Keratinocyte (primary cell): Measurements from ENCODE around the gene APBB1IP. TPM values are rescaled to one million over a fixed set of nuclear protein-coding genes. Genes with fewer than 3 reads are reported as not detected.

Experiments used
- DNase-seq: peaks from one replicate; pipeline ENCODE4 v3.0.0-alpha.2; 2011; ENCODE audit warnings: low read depth, missing footprints, low spot score
- FAIRE-seq: peaks from 2 replicates; lab custom pipeline; 2011; peaks lifted over from hg19 to GRCh38; lab: Jason Lieb, UNC
- H2AFZ ChIP-seq: 2 replicates; pipeline ENCODE4 v1.6.0; 2012; ENCODE audit warnings: low read length, control low read depth, inconsistent platforms; ENCODE audit not compliant: control insufficient read depth
- H3K27ac ChIP-seq: 2 replicates; pipeline ENCODE4 v1.5.1; 2011; ENCODE audit warnings: low read length; ENCODE audit not compliant: control insufficient read depth, insufficient read depth
- H3K27me3 ChIP-seq: 3 replicates; pipeline ENCODE4 v1.6.0; 2011; ENCODE audit warnings: low read length; ENCODE audit not compliant: control insufficient read depth, insufficient read depth; ENCODE audit errors: extremely low read depth
- H3K36me3 ChIP-seq, 2 experiments: 2 replicates in 1 of 2; 3 replicates in 1 of 2; pipeline ENCODE4 v1.5.1; 2011; ENCODE audit warnings: low read length in 2 of 2, mild to moderate bottlenecking in 1 of 2; ENCODE audit not compliant: control insufficient read depth in 2 of 2, insufficient read depth in 2 of 2; ENCODE audit errors: extremely low read depth in 1 of 2
- H3K4me1 ChIP-seq: 3 replicates; pipeline ENCODE4 v1.5.1; 2011; ENCODE audit warnings: low read length; ENCODE audit not compliant: control insufficient read depth, insufficient read depth; ENCODE audit errors: extremely low read depth
- H3K4me2 ChIP-seq: 3 replicates; pipeline ENCODE4 v1.6.0; 2011; ENCODE audit warnings: low read depth, low read length; ENCODE audit not compliant: control insufficient read depth, insufficient read depth; ENCODE audit errors: extremely low read depth
- H3K4me3 ChIP-seq, 3 experiments: fragments of 200-600 bp in 1 of 3; sonication (generic) in 1 of 3; 2 replicates in 2 of 3; 3 replicates in 1 of 3; pipeline ENCODE4 v1.5.1; 2011 to 2016; ENCODE audit warnings: low read length in 3 of 3, mild to moderate bottlenecking in 3 of 3, control low read depth in 2 of 3, inconsistent platforms in 1 of 3, low read depth in 1 of 3, mixed read lengths in 1 of 3, mixed run types in 1 of 3, moderate library complexity in 1 of 3; ENCODE audit not compliant: control insufficient read depth in 2 of 3, insufficient read depth in 2 of 3; ENCODE audit errors: extremely low read depth in 1 of 3
- H3K79me2 ChIP-seq: 2 replicates; pipeline ENCODE4 v1.6.0; 2012; ENCODE audit warnings: low read length; ENCODE audit not compliant: control insufficient read depth, insufficient read depth
- H3K9ac ChIP-seq: 3 replicates; pipeline ENCODE4 v1.6.0; 2011; ENCODE audit warnings: low read length; ENCODE audit not compliant: control insufficient read depth, insufficient read depth; ENCODE audit errors: extremely low read depth
- H3K9me1 ChIP-seq: 3 replicates; pipeline ENCODE4 v1.6.0; 2011; ENCODE audit warnings: low read length; ENCODE audit not compliant: control insufficient read depth, insufficient read depth; ENCODE audit errors: extremely low read depth
- H3K9me3 ChIP-seq: 2 replicates; pipeline ENCODE4 v1.5.1; 2012; ENCODE audit warnings: low read depth, low read length; ENCODE audit not compliant: control insufficient read depth
- H4K20me1 ChIP-seq: 3 replicates; pipeline ENCODE4 v1.6.0; 2011; ENCODE audit warnings: low read length; ENCODE audit not compliant: control insufficient read depth, insufficient read depth; ENCODE audit errors: extremely low read depth
- EZH2 ChIP-seq: IDR thresholded peaks from one replicate; pipeline ENCODE4 v1.6.1; 2012; ENCODE audit warnings: inconsistent platforms, mild to moderate bottlenecking, low read length, moderate library complexity
- dilution Hi-C: fragments of 300-500 bp; cut with MboI; formaldehyde crosslinking; loops from one replicate; pipeline ENCODE4 v1.7.0; 2020; ENCODE audit warnings: low sequenced_read_pairs; ENCODE audit not compliant: extremely low pct_ligation_motif_present
- polyA plus RNA-seq, 5 experiments: library from polyadenylated mRNA; depleted of rRNA in 3 of 5; stranded (reverse) in 3 of 5; stranded (forward) in 1 of 5; unstranded in 1 of 5; fragments of >200 nt; gene quantifications; 1 replicate in 1 of 5; 2 replicates in 3 of 5; 3 replicates in 1 of 5; pipeline versions ENCODE4 v1.2.1 to v1.2.3, GENCODE V29; 2011 to 2012; ENCODE audit warnings: missing spikeins in 2 of 5, low read depth in 1 of 5, low replicate concordance in 1 of 5
- TF ChIP-seq, protein P1 (sequence below), 3 experiments: IDR thresholded peaks in 1 of 3; conservative IDR thresholded peaks in 1 of 3; optimal IDR thresholded peaks in 1 of 3; 2 replicates in 2 of 3; 3 replicates in 1 of 3; pipeline versions ENCODE3 to v1.5.1; 2011; ENCODE audit warnings: low read length in 3 of 3, mild to moderate bottlenecking in 3 of 3, moderate library complexity in 2 of 3, control low read depth in 1 of 3, inconsistent platforms in 1 of 3; ENCODE audit not compliant: insufficient read depth in 2 of 3; ENCODE audit errors: extremely low read depth in 1 of 3

Gene APBB1IP
- polyA plus RNA-seq, 1 donor (not counting 4 experiments of a cell fraction or from before 2014, with no cell fraction given), result not detected

DNA sequence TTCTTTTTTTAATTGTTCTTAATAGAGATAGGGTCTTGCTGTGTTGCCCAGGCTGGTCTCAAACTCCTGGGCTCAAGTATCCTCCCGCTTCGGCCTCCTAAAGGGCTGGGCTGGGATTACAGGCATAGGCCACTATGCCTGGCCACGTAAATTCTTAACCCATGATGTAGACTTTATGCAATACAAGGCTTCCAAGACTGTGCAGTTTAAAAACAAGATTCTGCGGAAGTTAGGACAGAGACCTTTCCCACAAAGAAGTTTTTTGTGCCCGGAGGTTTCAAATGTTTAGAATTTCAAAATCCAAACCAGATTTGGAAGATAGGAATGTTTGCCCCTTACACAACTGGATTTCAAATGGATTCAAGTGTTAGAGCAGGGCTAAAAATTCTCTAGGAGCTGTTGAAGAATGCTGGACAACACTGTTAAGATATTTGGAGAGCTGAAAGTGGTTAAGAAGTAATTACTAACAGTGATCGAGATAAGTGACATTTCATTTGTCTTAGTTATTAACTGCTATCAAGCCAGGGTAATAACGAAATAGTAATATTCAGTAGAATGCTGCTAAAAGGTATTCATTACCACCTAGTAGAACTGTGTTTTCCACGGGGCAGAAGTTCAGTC is 7.4 kb downstream of the APBB1IP start:
- DNase-seq, result no peak
- dilution Hi-C loops, result no loop called here
- Histone ChIP-seq H3K9me3 (no peaks in the 10 kb centered on the region), H3K79me2 (no peaks in the 10 kb centered on the region), H2AFZ (no peak overlapping the region), H3K27me3 (no peaks in the 10 kb centered on the region), H3K36me3 (no peaks in the 10 kb centered on the region), H3K9me1 (no peaks in the 10 kb centered on the region), H3K4me2 (no peak overlapping the region), H4K20me1 (no peaks in the 10 kb centered on the region), H3K4me3 (no peak overlapping the region), H3K4me1 (no peaks in the 10 kb centered on the region), H3K27ac (no peak overlapping the region), H3K9ac (no peak overlapping the region)
- FAIRE-seq, result no peak
- TF ChIP-seq EZH2, result no peak

DNA sequence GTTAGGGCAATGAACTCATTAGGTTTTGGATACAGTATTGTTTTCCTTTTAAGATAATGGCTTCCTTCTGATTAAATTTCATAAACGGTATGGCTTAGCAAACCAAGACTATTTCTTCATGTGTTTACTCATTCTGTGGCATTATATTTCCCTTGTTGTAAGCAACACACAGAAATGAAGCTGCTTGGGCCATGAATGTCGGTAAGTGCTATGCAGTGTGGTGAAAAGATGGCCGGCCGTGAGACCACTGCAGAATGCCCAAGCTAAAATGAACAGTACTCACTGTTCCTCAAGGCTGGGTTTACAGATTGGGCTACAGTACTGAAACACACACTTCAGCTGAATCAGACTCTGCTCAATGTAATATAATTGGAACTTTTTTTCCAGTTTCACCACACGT is 8.1 kb downstream of the APBB1IP start:
- H3K4me3 ChIP-seq, result no peak overlapping the region
- no peaks in the 10 kb centered on the region for H4K20me1 ChIP-seq
- H3K27ac ChIP-seq, result no peak overlapping the region
- no peak overlapping the region for H3K9ac ChIP-seq
- no peaks in the 10 kb centered on the region for H3K27me3 ChIP-seq
- H3K4me2 ChIP-seq, result no peak overlapping the region
- H3K4me1 ChIP-seq, result no peaks in the 10 kb centered on the region
- H2AFZ ChIP-seq, result no peak overlapping the region
- no peaks in the 10 kb centered on the region for H3K9me1 ChIP-seq
- dilution Hi-C loops, result no loop called here
- H3K79me2 ChIP-seq, result no peaks in the 10 kb centered on the region
- no peak for TF ChIP-seq EZH2
- TF ChIP-seq, protein P1, sequence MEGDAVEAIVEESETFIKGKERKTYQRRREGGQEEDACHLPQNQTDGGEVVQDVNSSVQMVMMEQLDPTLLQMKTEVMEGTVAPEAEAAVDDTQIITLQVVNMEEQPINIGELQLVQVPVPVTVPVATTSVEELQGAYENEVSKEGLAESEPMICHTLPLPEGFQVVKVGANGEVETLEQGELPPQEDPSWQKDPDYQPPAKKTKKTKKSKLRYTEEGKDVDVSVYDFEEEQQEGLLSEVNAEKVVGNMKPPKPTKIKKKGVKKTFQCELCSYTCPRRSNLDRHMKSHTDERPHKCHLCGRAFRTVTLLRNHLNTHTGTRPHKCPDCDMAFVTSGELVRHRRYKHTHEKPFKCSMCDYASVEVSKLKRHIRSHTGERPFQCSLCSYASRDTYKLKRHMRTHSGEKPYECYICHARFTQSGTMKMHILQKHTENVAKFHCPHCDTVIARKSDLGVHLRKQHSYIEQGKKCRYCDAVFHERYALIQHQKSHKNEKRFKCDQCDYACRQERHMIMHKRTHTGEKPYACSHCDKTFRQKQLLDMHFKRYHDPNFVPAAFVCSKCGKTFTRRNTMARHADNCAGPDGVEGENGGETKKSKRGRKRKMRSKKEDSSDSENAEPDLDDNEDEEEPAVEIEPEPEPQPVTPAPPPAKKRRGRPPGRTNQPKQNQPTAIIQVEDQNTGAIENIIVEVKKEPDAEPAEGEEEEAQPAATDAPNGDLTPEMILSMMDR (optimal IDR thresholded peaks at IDR 0.05 in 1 of 3, IDR thresholded peaks at IDR 0.05 in 1 of 3, conservative IDR thresholded peaks at IDR 0.05 in 1 of 3; ENCODE audit: extremely low read depth in 1 of 3, insufficient read depth in 2 of 3, low read length in 3 of 3), result no peak
- H3K36me3 ChIP-seq, result no peaks in the 10 kb centered on the region
- H3K9me3 ChIP-seq, result no peaks in the 10 kb centered on the region
- FAIRE-seq (no peak), DNase-seq (no peak)

DNA sequence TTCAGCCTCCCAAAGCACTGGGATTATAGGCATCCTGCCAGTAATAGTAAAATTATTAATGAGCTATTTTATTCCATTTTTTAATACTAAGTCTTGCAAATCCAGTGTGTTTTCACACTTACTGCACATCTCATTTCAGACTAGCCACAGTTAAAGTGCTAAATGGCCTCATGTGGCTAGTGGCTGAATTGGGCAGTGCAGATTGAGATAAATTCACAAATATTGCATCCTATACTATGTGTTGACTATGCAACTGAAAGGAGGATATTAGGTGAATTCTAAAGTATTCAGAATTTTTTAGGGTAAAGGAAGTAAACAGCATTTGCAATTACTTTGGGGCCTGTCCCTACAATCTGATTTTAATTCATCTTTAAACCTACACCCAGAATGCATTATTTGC is 10.2 kb downstream of the APBB1IP start:
- Histone ChIP-seq H3K9me3 (no peaks in the 10 kb centered on the region), H3K79me2 (no peaks in the 10 kb centered on the region), H3K4me2 (no peak overlapping the region), H3K27ac (no peak overlapping the region), H3K36me3 (no peaks in the 10 kb centered on the region), H3K4me3 (no peak overlapping the region), H3K27me3 (no peaks in the 10 kb centered on the region), H4K20me1 (no peaks in the 10 kb centered on the region), H3K9ac (no peak overlapping the region), H3K9me1 (no peaks in the 10 kb centered on the region), H2AFZ (no peak overlapping the region), H3K4me1 (no peaks in the 10 kb centered on the region)
- dilution Hi-C loops, result no loop called here
- TF ChIP-seq, protein P1 (optimal IDR thresholded peaks at IDR 0.05 in 1 of 3, IDR thresholded peaks at IDR 0.05 in 1 of 3, conservative IDR thresholded peaks at IDR 0.05 in 1 of 3; ENCODE audit: extremely low read depth in 1 of 3, insufficient read depth in 2 of 3, low read length in 3 of 3), result no peak
- no peak for TF ChIP-seq EZH2
- FAIRE-seq (no peak), DNase-seq (no peak)
